RWPE1 (cell line): ENCODE measurements around the gene KLHL30.

Experiments
- CTCF ChIA-PET: fragments of 350-600 bp; sonication (Branson Sonifier 250); formaldehyde crosslinking; extraction: SDS; loops from one replicate; lab custom pipeline; 2021; lab: Yijun Ruan, JAX
- POLR2A ChIA-PET: fragments of 400-600 bp; formaldehyde crosslinking; extraction: SDS; loops from one replicate; lab custom pipeline; 2020; ENCODE audit warnings: antibody characterized with exemption; ENCODE audit not compliant: low non-redundant PET; lab: Yijun Ruan, JAX
- DNase-seq: peaks from one replicate; pipeline ENCODE4 v3.0.0; 2012; ENCODE audit warnings: low spot score
- H3K27ac ChIP-seq: fragments of 450-650 bp; 2 replicates; pipeline ENCODE4 v1.5.1; 2017
- TF ChIP-seq, protein P1 (sequence below): fragments of 450-650 bp; conservative IDR thresholded peaks from 2 replicates; pipeline ENCODE4 v1.5.1; 2017; ENCODE audit warnings: low read depth, mild to moderate bottlenecking

KLHL30 gene

DNA sequence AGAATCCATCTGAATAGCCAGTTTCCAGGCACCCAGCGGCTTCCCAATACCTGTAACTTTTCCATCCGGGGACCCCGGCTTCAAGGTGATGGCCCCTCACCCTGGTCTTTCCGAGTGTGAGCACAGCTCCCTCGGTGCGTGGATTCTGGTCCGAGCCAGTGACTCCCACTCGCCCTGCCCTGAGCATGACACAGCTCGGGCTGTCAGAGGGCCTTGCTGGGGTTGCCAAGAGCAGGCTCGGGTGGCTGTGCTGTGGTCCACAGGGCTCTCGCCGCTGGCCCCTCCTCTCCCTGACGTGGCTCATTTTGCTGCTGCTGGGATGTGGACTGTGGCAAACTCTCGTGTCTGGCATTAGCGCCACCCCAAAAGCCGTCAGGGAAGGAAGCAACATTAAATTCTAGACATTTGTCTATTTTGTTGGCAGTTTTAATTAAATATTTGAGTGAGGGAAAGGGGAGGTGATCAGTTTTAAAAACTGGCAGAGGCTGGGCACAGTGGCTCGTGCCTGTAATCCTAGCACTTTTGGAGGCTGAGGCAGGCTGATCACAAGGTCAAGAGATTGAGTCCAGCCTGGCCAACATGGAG is 43.9 kb upstream of the KLHL30 start:
- no peak for DNase-seq
- H3K27ac ChIP-seq, result no peak overlapping the region
- ChIA-PET CTCF (no interaction called here), POLR2A (no interaction called here)
- TF ChIP-seq, protein P1, sequence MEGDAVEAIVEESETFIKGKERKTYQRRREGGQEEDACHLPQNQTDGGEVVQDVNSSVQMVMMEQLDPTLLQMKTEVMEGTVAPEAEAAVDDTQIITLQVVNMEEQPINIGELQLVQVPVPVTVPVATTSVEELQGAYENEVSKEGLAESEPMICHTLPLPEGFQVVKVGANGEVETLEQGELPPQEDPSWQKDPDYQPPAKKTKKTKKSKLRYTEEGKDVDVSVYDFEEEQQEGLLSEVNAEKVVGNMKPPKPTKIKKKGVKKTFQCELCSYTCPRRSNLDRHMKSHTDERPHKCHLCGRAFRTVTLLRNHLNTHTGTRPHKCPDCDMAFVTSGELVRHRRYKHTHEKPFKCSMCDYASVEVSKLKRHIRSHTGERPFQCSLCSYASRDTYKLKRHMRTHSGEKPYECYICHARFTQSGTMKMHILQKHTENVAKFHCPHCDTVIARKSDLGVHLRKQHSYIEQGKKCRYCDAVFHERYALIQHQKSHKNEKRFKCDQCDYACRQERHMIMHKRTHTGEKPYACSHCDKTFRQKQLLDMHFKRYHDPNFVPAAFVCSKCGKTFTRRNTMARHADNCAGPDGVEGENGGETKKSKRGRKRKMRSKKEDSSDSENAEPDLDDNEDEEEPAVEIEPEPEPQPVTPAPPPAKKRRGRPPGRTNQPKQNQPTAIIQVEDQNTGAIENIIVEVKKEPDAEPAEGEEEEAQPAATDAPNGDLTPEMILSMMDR, result no peak

DNA sequence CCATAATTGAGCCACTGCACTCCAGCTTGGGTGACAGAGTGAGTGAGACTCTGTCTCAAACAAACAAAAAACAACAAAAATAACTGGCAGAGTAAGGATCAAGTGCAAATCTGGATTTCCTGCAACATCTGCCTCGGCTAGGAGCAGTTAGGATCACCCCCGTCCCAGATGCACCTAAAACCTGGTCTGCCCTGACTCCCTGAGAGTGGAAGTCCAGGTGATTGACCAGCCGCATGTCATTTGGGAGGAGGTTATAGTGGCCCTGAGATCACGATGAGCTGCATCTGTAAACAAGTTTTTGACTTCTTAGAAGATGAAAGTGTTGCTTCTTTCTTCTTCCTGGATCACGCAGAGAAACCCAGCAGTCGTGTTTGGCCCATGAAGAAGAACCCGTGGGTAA is 43.3 kb upstream of the KLHL30 start:
- TF ChIP-seq, protein P1, result no peak
- DNase-seq, result no peak
- CTCF ChIA-PET, result no interaction called here
- POLR2A ChIA-PET, result no interaction called here
- H3K27ac ChIP-seq, result no peak overlapping the region

DNA sequence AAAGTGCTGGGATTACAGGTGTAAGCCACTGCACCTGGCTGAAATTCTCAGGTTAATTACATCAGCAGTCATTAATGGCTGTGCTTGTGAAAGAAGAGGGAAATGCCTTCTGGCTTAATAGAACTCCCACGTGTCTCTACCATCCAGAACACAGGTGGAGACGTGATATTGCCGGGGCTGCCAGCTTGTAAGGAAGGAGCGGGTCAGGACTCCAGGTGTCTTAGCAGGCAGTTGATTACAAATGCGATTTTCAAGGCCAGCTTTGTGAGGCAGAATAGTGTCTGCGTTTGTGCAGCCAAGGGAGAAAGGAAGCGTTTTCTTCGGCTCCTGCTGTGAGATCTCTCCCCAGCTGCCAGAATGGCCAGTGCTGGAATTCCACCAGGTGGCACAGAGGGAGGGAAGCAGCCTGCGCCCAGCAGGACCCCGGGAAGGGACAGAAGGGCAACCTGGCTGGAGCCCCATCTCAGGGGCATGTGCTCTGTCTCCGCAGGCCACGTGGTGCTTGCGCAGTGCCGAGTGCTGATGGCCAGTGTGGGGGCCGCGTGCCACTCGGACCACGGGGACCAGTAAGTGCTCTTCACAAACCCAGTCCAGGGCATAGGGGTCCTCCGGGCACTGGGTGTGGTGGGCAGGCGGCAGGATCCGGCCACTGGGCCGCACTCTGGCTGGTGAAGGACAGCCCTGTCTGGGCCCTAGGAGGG is 42.0 kb upstream of the KLHL30 start:
- H3K27ac ChIP-seq, result no peak overlapping the region
- DNase-seq, result no peak
- TF ChIP-seq, protein P1, result no peak
- ChIA-PET CTCF (no interaction called here), POLR2A (no interaction called here)

DNA sequence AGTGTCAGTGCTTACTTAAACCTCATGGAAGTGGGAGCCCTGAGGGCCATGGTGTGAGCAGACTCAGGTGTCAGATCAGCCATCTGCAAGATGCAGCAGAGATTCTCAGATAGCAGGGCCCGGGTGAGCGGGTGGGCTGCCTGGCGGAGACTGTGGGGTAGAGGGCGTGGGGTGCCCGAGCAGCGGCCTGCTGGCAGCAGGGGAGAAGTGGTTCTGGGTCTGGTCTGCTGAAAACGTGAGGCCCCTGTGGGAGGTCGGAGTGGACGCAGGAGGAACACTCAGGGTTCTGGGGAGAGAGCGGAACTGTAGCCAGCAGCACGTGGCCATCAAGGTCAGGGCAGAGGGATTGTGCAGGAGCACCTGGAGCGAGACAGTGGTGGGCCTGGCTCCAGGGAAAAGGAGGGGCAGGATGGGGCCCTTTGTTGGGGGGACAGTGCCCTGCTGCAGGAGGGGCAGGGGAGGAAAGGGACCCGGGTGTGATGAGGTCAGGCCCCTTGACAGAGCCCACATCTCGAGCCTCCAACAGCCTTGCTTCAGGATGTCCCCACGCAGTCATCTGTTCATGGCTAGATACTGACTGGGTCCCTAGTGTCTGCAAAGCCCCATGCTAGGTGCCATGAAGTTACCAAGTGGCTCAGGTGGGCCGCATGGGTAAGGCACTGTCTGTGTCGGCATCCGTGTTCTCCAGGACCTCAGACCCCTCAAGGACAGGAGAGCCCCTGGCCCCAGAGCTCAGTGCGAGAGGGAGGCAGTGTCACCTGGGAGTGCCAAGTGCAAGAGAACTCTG is 41.1 kb upstream of the KLHL30 start:
- TF ChIP-seq, protein P1, result no peak
- POLR2A ChIA-PET, result no interaction called here
- peak overlapping the region; percentile 7; the same call in 1 of the 2 replicates for H3K27ac ChIP-seq
- no peak for DNase-seq
- CTCF ChIA-PET, result interaction anchor here (1.2 kb wide), 1 partner anchor 239 kb away, joined by 4 read pairs; no protein-coding TSS in a partner anchor

DNA sequence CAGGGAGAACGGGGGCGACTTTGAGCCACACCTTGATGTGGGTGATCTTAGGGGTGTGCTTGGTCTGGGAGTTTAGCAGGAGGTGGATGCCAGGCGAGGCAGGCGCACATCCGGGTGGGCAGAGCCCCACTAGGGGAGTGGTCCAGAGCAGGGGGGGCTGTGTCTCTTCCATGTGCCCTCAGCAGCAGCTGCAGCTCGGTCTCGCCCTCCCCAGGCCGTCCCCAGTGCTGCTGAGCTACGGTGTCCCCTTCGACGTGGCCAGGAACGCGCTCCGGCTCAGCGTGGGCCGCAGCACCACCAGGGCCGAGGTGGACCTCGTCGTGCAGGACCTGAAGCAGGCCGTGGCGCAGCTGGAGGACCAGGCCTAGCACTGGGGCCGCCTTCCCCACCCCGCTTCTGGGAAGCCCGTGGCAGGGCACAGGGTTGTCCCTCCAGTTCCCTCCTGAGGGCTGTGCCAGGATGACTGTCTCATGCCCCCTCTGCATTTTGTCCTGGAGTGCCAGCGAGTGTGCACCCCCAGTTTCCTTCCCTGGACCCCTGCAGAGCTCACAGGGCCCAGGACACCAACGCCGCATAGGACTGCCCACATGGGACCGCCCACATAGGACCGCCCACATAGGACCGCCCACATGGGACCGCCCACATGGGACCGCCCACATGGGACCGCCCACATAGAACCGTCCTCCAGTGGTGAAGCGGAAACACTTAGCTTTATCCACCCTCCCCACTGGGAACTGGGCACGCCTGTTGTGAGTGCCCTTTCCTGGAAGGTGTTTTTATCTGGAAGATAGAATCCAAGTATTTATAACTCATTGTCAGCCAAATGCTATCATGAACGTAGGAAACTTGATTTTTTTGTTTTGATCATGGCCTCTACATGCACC is 40.2 kb upstream of the KLHL30 start:
- CTCF ChIA-PET, result interaction anchor here (1.2 kb wide), 1 partner anchor 240 kb away, joined by 4 read pairs; no protein-coding TSS in a partner anchor
- DNase-seq, result peak; percentile 90
- TF ChIP-seq, protein P1, result no peak
- H3K27ac ChIP-seq, result peak overlapping the region; percentile 38
- POLR2A ChIA-PET, result no interaction called here
